ENCODE results near the gene WDR43.

Gene WDR43

GRCh38 chr2:28981620-28982376 lies 87.3 kb downstream of the WDR43 start:
- POLR2A ChIA-PET: no interaction called here
- DNase-seq (ENCODE audit: extremely low spot score): no peak
- CTCF ChIA-PET: no interaction called here
- TF ChIP-seq FOXK2 (IDR thresholded peaks at IDR 0.05) (no peak), ELF4 (IDR thresholded peaks at IDR 0.05) (no peak), SUZ12 (IDR thresholded peaks at IDR 0.05) (no peak), PKNOX1 (IDR thresholded peaks at IDR 0.05) (no peak), ARNT (IDR thresholded peaks at IDR 0.05) (no peak), CTBP1 (IDR thresholded peaks at IDR 0.05; ENCODE audit: borderline replicate concordance) (no peak), ZNF384 (IDR thresholded peaks at IDR 0.05) (no peak), L3MBTL2 (conservative IDR thresholded peaks at IDR 0.05) (no peak), HDGF (IDR thresholded peaks at IDR 0.05; ENCODE audit: borderline replicate concordance) (no peak), FOXM1 (IDR thresholded peaks at IDR 0.05; ENCODE audit: borderline replicate concordance) (no peak), SP1 (IDR thresholded peaks at IDR 0.05) (no peak), BHLHE40 (IDR thresholded peaks at IDR 0.05; ENCODE audit: borderline replicate concordance) (no peak), TARDBP (IDR thresholded peaks at IDR 0.05) (no peak), LEF1 (IDR thresholded peaks at IDR 0.05; ENCODE audit: borderline replicate concordance) (no peak), NFRKB (IDR thresholded peaks at IDR 0.05) (no peak), FOXA1 (IDR thresholded peaks at IDR 0.05) (no peak)

GRCh38 chr2:28982381-28982950 lies 88.0 kb downstream of the WDR43 start:
- POLR2A ChIA-PET: no interaction called here
- no peak for DNase-seq (ENCODE audit: extremely low spot score)
- TF ChIP-seq PKNOX1 (IDR thresholded peaks at IDR 0.05) (no peak), CTBP1 (IDR thresholded peaks at IDR 0.05; ENCODE audit: borderline replicate concordance) (no peak), FOXA1 (IDR thresholded peaks at IDR 0.05) (no peak), FOXK2 (IDR thresholded peaks at IDR 0.05) (no peak), NFRKB (IDR thresholded peaks at IDR 0.05) (no peak), HDGF (IDR thresholded peaks at IDR 0.05; ENCODE audit: borderline replicate concordance) (no peak), SUZ12 (IDR thresholded peaks at IDR 0.05) (no peak), ELF4 (IDR thresholded peaks at IDR 0.05) (no peak), BHLHE40 (IDR thresholded peaks at IDR 0.05; ENCODE audit: borderline replicate concordance) (no peak), SP1 (IDR thresholded peaks at IDR 0.05) (no peak), L3MBTL2 (conservative IDR thresholded peaks at IDR 0.05) (no peak), LEF1 (IDR thresholded peaks at IDR 0.05; ENCODE audit: borderline replicate concordance) (no peak), TARDBP (IDR thresholded peaks at IDR 0.05) (no peak), FOXM1 (IDR thresholded peaks at IDR 0.05; ENCODE audit: borderline replicate concordance) (no peak), ARNT (IDR thresholded peaks at IDR 0.05) (no peak), ZNF384 (IDR thresholded peaks at IDR 0.05) (no peak)
- CTCF ChIA-PET: no interaction called here

- ChIA-PET POLR2A (no interaction called here), CTCF (interaction anchor here (0.6 kb wide), 2 partner anchors 21 to 57 kb away, joined by 3 read pairs; no protein-coding TSS in a partner anchor)
- no peak for DNase-seq (ENCODE audit: extremely low spot score)
- no peak for TF ChIP-seq FOXM1 (IDR thresholded peaks at IDR 0.05; ENCODE audit: borderline replicate concordance)
- TF ChIP-seq BHLHE40 (IDR thresholded peaks at IDR 0.05; ENCODE audit: borderline replicate concordance): no peak
- no peak for TF ChIP-seq FOXK2 (IDR thresholded peaks at IDR 0.05)
- no peak for TF ChIP-seq SP1 (IDR thresholded peaks at IDR 0.05)
- TF ChIP-seq LEF1 (IDR thresholded peaks at IDR 0.05; ENCODE audit: borderline replicate concordance): no peak
- TF ChIP-seq ZNF384 (IDR thresholded peaks at IDR 0.05): no peak
- no peak for TF ChIP-seq FOXA1 (IDR thresholded peaks at IDR 0.05)
- no peak for TF ChIP-seq L3MBTL2 (conservative IDR thresholded peaks at IDR 0.05)
- no peak for TF ChIP-seq CTBP1 (IDR thresholded peaks at IDR 0.05; ENCODE audit: borderline replicate concordance)
- TF ChIP-seq PKNOX1 (IDR thresholded peaks at IDR 0.05): no peak
- no peak for TF ChIP-seq HDGF (IDR thresholded peaks at IDR 0.05; ENCODE audit: borderline replicate concordance)
- no peak for TF ChIP-seq NFRKB (IDR thresholded peaks at IDR 0.05)
- no peak for TF ChIP-seq ELF4 (IDR thresholded peaks at IDR 0.05)
- no peak for TF ChIP-seq ARNT (IDR thresholded peaks at IDR 0.05)
- no peak for TF ChIP-seq TARDBP (IDR thresholded peaks at IDR 0.05)
- no peak for TF ChIP-seq SUZ12 (IDR thresholded peaks at IDR 0.05)
Observed at GRCh38 chr2:28986429-28986828, 92.0 kb downstream of the WDR43 start.

- DNase-seq (ENCODE audit: extremely low spot score): no peak
- TF ChIP-seq FOXK2 (IDR thresholded peaks at IDR 0.05) (no peak), ARNT (IDR thresholded peaks at IDR 0.05) (no peak), SUZ12 (IDR thresholded peaks at IDR 0.05) (no peak), TARDBP (IDR thresholded peaks at IDR 0.05) (no peak), CTBP1 (IDR thresholded peaks at IDR 0.05; ENCODE audit: borderline replicate concordance) (no peak)
- POLR2A ChIA-PET: no interaction called here
- CTCF ChIA-PET: no interaction called here
Observed at GRCh38 chr2:28989973-28990372, 95.5 kb downstream of the WDR43 start.

GRCh38 chr2:28990445-28990844 lies 96.0 kb downstream of the WDR43 start:
- DNase-seq (ENCODE audit: extremely low spot score): no peak
- no peak for TF ChIP-seq NFRKB (IDR thresholded peaks at IDR 0.05)
- no peak for TF ChIP-seq ELF4 (IDR thresholded peaks at IDR 0.05)
- no peak for TF ChIP-seq HDGF (IDR thresholded peaks at IDR 0.05; ENCODE audit: borderline replicate concordance)
- TF ChIP-seq FOXA1 (IDR thresholded peaks at IDR 0.05): no peak
- TF ChIP-seq FOXM1 (IDR thresholded peaks at IDR 0.05; ENCODE audit: borderline replicate concordance): no peak
- TF ChIP-seq CTBP1 (IDR thresholded peaks at IDR 0.05; ENCODE audit: borderline replicate concordance): no peak
- TF ChIP-seq L3MBTL2 (conservative IDR thresholded peaks at IDR 0.05): no peak
- CTCF ChIA-PET: no interaction called here
- POLR2A ChIA-PET: no interaction called here

GRCh38 chr2:28991021-28991420 lies 96.6 kb downstream of the WDR43 start:
- CTCF ChIA-PET: no interaction called here
- POLR2A ChIA-PET: no interaction called here

More at GRCh38 chr2:28991021-28991420, 96.6 kb downstream of the WDR43 start:
- DNase-seq (ENCODE audit: extremely low spot score): no peak
- no peak for TF ChIP-seq HDGF (IDR thresholded peaks at IDR 0.05; ENCODE audit: borderline replicate concordance)
- TF ChIP-seq SUZ12 (IDR thresholded peaks at IDR 0.05): no peak
- TF ChIP-seq PKNOX1 (IDR thresholded peaks at IDR 0.05): no peak
- no peak for TF ChIP-seq LEF1 (IDR thresholded peaks at IDR 0.05; ENCODE audit: borderline replicate concordance)
- no peak for TF ChIP-seq FOXM1 (IDR thresholded peaks at IDR 0.05; ENCODE audit: borderline replicate concordance)
- no peak for TF ChIP-seq CTBP1 (IDR thresholded peaks at IDR 0.05; ENCODE audit: borderline replicate concordance)
- TF ChIP-seq NFRKB (IDR thresholded peaks at IDR 0.05): no peak
- TF ChIP-seq FOXK2 (IDR thresholded peaks at IDR 0.05): no peak
- TF ChIP-seq FOXA1 (IDR thresholded peaks at IDR 0.05): no peak
- no peak for TF ChIP-seq L3MBTL2 (conservative IDR thresholded peaks at IDR 0.05)
- TF ChIP-seq SP1 (IDR thresholded peaks at IDR 0.05): no peak
- TF ChIP-seq ZNF384 (IDR thresholded peaks at IDR 0.05): no peak
- no peak for TF ChIP-seq BHLHE40 (IDR thresholded peaks at IDR 0.05; ENCODE audit: borderline replicate concordance)
- no peak for TF ChIP-seq ELF4 (IDR thresholded peaks at IDR 0.05)
- TF ChIP-seq ARNT (IDR thresholded peaks at IDR 0.05): no peak
- no peak for TF ChIP-seq TARDBP (IDR thresholded peaks at IDR 0.05)
